BJ (cell line): ENCODE measurements around the gene PPM1B. TPM values are rescaled to one million over a fixed set of nuclear protein-coding genes. Genes with fewer than 3 reads are reported as not detected.

Experiments
- CTCF ChIA-PET: fragments of 350-600 bp; formaldehyde crosslinking; extraction: SDS; loops from one replicate; lab custom pipeline; 2021; ENCODE audit warnings: antibody characterized with exemption, inconsistent platforms; lab: Yijun Ruan, JAX
- POLR2A ChIA-PET: fragments of 300-600 bp; sonication (Branson Sonifier 250); formaldehyde crosslinking; extraction: SDS; loops from one replicate; lab custom pipeline; 2021; ENCODE audit warnings: antibody characterized with exemption; lab: Charles Lee
- DNase-seq: peaks from one replicate; pipeline ENCODE4 v3.0.0-alpha.2; 2011; ENCODE audit warnings: low read depth
- H3K27me3 ChIP-seq: 2 replicates; pipeline ENCODE4 v1.6.0; 2011; ENCODE audit warnings: low read length; ENCODE audit not compliant: control insufficient read depth, insufficient read depth
- H3K36me3 ChIP-seq: 2 replicates; pipeline ENCODE4 v1.5.1; 2011; ENCODE audit warnings: low read length; ENCODE audit not compliant: control insufficient read depth, insufficient read depth
- H3K4me3 ChIP-seq: 2 replicates; pipeline ENCODE4 v1.5.1; 2011; ENCODE audit warnings: low read depth, mild to moderate bottlenecking, control low read depth, low read length
- polyA plus RNA-seq: library from polyadenylated mRNA; depleted of rRNA; stranded (reverse); fragments of >200 nt; gene quantifications from 2 replicates; pipeline ENCODE4 v1.2.3, GENCODE V29; 2011
- TF ChIP-seq, protein P1 (sequence below): IDR thresholded peaks from 2 replicates; pipeline ENCODE4 v1.5.1; 2011; ENCODE audit warnings: low read depth, mild to moderate bottlenecking, control low read depth, inconsistent platforms, low read length, moderate library complexity; ENCODE audit not compliant: insufficient read depth

The PPM1B gene
- polyA plus RNA-seq, 1 experiment: 8.2 TPM

DNA sequence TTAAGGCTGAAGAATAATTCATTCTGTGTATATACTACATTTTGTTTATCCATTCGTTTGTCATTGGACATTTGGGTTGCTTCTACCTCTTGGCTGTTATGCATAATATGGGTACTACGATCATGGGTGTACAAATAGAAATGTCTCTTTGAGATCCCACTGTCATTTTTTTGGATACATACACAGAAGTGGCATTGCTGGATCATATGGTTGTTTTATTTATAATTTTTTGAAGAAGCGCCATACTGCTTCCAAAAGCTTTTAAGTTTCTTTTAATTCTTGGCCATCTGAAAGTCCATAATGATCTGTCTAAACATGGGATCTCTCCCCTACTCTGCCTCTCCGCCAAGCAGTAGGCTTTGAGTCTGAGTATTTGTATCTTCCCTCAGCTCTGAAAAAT is 18.6 kb downstream of the PPM1B start:
- no peak for DNase-seq
- CTCF ChIA-PET: interaction anchor here (1.1 to 1.7 kb wide), 2 partner anchors 13 to 16 kb away, joined by 3 to 4 read pairs; no protein-coding TSS in a partner anchor
- H3K4me3 ChIP-seq: no peak overlapping the region
- H3K36me3 ChIP-seq: no peaks in the 10 kb centered on the region
- no peaks in the 10 kb centered on the region for H3K27me3 ChIP-seq
- TF ChIP-seq, protein P1, sequence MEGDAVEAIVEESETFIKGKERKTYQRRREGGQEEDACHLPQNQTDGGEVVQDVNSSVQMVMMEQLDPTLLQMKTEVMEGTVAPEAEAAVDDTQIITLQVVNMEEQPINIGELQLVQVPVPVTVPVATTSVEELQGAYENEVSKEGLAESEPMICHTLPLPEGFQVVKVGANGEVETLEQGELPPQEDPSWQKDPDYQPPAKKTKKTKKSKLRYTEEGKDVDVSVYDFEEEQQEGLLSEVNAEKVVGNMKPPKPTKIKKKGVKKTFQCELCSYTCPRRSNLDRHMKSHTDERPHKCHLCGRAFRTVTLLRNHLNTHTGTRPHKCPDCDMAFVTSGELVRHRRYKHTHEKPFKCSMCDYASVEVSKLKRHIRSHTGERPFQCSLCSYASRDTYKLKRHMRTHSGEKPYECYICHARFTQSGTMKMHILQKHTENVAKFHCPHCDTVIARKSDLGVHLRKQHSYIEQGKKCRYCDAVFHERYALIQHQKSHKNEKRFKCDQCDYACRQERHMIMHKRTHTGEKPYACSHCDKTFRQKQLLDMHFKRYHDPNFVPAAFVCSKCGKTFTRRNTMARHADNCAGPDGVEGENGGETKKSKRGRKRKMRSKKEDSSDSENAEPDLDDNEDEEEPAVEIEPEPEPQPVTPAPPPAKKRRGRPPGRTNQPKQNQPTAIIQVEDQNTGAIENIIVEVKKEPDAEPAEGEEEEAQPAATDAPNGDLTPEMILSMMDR: no peak
- POLR2A ChIA-PET: no interaction called here

DNA sequence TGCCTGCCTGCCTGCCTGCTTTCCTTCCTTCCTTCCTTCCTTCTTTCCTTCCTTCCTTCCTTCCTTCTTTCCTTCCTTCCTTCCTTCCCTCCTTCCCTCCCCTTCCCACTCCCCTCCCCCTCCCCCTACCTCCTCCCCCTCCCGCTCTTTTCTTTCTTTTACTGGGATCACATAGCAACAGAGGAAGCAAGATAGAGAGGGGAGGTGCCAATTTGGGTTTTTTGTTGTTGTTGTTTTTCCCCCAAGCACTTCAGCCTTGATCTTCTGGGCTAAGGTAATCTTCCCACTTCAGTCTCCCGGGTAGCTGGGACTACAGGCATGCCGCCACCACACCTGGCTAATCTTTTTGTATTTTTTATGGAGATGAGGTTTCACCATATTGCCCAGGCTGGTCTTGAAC is 20.0 kb downstream of the PPM1B start:
- H3K27me3 ChIP-seq: no peaks in the 10 kb centered on the region
- POLR2A ChIA-PET: no interaction called here
- CTCF ChIA-PET: no interaction called here
- no peaks in the 10 kb centered on the region for H3K36me3 ChIP-seq
- no peak overlapping the region for H3K4me3 ChIP-seq
- TF ChIP-seq, protein P1: no peak
- DNase-seq: no peak

DNA sequence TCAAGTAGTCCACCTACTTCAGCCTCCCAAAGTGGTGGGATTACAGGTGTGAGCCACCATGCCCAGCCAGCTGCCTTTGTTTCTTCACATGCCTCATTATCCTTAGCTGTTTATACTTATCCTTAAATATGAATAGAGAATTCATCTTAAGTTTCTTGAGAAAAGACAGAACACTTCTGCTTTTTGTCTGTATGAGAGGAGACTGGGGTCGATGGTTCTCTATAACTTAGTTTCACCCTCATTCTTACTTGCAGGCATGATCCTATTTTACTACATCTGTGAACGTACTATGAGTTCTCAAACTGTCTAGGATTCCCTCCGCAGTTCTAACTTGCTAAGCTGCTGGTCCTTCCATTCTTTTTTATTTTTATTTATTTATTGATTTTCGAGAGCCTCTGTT is 20.4 kb downstream of the PPM1B start:
- CTCF ChIA-PET: no interaction called here
- H3K4me3 ChIP-seq: no peak overlapping the region
- POLR2A ChIA-PET: no interaction called here
- H3K36me3 ChIP-seq: no peaks in the 10 kb centered on the region
- TF ChIP-seq, protein P1: no peak
- no peak for DNase-seq
- no peaks in the 10 kb centered on the region for H3K27me3 ChIP-seq

DNA sequence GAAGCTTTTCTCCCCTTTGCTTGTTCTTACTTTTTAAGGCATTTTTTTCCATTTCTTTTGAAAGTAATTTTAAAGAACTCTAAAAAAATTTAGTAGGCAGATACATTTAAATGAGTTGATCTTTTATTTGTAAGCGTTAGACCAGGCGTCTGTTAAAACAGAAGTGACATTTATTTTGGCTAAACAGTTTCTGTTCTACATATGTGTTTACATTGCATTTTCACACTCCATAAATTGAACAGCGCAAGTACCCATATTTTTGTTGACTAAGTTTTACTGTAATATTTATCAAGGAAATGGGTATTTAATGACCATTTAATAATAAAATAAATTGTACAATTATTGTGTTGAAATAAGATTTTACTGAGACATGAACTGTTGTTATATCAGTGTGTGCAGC is 21.9 kb downstream of the PPM1B start:
- Histone ChIP-seq H3K36me3 (no peaks in the 10 kb centered on the region), H3K4me3 (no peak overlapping the region), H3K27me3 (no peaks in the 10 kb centered on the region)
- TF ChIP-seq, protein P1: no peak
- no peak for DNase-seq
- ChIA-PET POLR2A (no interaction called here), CTCF (interaction anchor here (1.0 to 1.2 kb wide), 2 partner anchors 23 to 89 kb away, joined by 3 read pairs; no protein-coding TSS in a partner anchor)

DNA sequence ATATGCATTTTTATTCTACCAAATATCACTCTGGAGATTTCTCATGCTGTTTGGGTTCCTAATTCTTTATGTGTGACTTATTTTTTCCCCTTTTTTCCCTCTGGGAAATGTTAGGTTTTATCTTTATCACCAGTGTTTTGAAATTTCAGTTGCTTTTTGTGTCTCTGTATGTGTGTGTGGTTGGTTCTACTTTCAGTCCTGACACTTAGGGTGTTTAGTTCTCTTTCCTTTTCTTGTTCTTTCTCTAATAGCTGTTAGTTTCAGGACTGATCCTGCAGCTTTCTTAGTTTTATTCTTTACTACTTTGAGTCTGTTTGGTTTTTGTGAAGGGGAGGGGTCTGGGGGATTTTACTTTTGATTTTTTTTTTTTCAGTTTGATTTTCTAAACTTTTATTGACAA is 23.1 kb downstream of the PPM1B start:
- POLR2A ChIA-PET: no interaction called here
- CTCF ChIA-PET: interaction anchor here (1.5 kb wide), 1 partner anchor 10 kb away, joined by 4 read pairs; no protein-coding TSS in a partner anchor
- DNase-seq: no peak

More for the DNA sequence above, 23.1 kb downstream of the PPM1B start:
- H3K36me3 ChIP-seq: no peaks in the 10 kb centered on the region
- TF ChIP-seq, protein P1: no peak
- no peak overlapping the region for H3K4me3 ChIP-seq
- H3K27me3 ChIP-seq: no peaks in the 10 kb centered on the region
